HG03095 (cell line): Measurements from ENCODE around the gene LY86.

Source experiments
- ATAC-seq: cut with Tn5 transposase; IDR thresholded peaks from one replicate; pipeline ENCODE4 v1.9.1; 2021; ENCODE audit warnings: moderate library complexity; ENCODE audit not compliant: unreplicated experiment

The LY86 gene

DNA sequence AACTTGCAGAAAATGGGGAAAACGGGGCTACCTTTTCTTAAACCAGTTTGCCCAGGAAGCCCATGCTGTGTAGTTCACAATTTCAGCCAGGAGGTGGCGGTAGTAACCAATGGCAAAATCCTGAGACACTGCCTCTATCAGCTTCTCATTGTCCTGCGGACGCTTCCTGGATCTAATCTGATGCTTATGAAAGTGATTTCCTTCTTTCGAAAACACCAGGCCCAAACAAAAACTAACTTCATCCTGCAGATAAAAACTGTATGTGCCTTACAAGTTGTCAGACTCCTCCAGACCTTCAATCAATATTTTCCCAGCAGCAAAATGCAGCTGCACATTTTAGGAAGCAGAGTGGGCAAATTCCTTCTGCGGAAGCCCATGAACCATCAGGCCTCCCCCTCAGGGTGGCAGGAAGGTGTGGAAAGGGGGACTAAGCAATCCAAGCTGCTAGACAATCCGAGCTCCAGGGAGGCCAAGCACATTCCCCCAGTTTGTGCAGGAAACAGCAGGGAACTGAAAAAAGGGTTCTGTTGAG lies 88.5 kb downstream of the LY86 start:
- no peak for ATAC-seq

DNA sequence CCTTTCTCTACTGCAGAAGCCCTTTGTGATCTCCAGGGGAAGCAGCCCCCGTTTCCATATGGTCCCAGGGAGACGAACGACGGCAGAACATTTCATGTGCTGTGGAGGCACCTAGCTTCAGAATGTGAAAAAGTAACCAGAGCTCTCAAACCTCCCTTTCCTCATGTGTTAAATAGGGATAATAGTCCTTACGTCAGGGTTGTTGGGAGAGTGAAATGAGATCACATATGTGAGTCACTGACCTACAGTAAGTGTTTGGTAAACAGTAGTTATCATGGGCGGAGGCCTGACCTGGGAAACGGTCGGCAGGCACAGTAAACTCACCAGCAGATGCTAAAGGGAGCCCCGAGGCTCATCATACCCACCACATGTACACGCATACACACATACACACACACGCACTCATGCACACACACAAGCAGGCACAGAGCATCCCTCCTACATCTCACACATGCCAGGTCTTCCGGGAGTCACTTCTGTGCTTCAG lies 89.7 kb downstream of the LY86 start:
- no peak for ATAC-seq

DNA sequence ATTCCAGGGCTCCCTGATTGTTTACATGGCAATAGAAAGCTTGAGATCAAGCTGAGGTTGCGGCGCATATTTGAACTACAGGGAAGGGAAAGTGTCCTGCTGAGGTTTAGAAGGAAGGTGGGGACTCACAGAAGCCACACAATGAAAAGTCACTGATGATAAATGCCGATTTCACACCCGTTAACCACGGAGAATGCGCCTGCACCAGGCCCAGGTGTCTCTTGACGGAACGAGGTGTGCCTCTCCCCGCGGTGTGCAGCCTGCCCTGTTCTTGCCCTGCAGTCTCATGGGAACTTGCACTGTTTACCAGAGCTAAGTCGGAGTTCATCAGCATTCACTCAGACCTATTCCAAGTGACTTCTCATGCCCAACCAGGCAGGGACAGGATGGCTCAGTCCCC lies 90.3 kb downstream of the LY86 start:
- no peak for ATAC-seq

DNA sequence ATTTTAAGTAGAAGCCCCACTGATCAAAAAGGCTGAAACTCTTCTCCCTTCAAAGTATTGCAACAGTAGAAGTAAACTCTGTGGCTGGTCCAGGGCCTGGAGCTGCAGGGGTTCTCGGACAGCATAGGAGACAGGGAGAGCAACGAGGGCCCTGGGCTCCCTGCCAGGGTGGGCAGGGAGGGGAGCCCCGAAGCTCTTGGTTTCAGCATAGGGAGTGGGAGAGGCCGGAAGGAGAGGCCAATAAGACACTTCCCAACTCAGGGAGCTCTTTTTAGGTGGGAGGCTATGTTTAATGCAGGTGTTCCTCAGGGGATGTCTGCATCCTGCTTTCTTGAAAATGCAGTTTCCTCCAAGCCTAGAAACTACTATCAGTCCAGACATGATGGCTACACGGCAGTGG lies 91.1 kb downstream of the LY86 start:
- no peak for ATAC-seq

GRCh38 chr6:6680526-6680925 lies 92.0 kb downstream of the LY86 start:
- ATAC-seq: no peak

DNA sequence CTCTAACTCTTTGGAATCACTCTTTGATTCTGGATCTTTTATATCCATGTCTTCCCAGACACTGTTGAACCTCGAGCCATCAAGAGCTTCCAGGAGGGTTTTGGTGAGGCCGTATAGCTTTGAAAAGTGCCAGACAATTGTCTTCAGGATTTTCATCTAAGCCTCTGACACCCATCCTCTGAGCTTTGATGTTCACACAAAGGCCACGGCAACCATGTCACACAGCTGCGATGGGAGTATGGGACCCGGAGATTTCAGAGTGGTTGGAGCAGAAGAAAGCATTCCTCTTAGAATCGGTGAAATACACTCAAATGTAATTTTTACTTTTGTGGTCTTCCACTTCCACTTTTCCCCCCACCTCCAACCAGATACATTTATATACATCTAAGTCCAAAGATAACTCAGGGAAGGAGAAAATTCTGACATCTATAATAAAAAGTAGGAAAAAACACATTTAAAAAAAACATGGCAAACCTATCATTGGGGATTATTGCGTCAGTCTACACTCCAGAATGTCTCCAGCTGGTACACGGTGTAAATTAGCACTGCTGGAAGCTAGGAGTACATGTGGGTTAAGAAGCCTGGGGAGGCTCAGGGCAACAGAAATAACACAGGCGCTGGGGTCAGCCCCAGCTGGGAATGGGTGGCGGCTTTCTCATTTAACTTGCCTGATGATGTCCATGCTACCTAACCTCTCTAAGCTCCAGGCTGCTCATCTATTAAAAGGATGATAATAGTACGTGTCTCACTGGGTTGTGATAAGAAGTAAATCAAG lies 92.7 kb downstream of the LY86 start:
- ATAC-seq: no peak

- ATAC-seq: no peak
These were observed 93.7 kb downstream of the LY86 start for GRCh38 chr6:6682225-6682624.

DNA sequence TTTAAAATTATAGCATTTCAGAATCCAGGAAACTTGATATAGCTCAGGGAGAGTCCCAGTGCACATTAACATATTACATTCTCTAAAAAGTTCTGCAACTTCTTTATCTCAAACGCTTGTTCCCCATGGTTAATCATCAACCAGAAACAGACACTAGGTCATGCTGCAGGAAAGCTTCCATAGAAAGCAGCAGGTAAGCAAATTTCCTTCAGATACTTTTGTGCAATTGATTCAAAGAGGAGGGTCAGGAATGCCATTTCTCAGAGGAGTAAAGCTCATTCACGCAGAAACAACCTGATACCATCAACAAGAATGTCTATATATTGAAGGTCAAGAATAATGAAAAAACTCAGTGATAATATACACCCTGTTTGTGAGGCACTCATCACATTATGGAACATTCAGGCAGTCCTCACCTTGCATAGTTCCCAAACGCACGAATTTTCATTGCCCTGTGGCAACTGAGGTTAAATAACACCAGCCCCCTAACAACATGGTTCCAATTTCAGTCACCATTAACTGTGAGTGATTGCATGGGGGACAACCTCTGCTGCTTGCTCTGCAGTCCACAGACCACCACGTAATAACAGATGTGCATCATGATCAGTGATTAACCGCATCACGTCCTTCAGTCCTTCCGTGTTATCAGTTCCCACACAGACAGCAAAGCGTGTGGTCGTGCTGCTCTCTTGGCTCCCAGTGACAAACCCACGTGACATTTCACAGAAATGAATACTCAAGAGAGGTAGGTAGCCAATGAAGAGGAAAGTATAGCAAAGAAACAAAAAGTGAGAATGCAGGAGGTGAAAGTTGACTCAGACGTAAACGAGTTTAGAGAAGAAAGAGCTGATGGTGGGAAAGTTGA lies 95.7 kb downstream of the LY86 start:
- peak; percentile 74 for ATAC-seq

DNA sequence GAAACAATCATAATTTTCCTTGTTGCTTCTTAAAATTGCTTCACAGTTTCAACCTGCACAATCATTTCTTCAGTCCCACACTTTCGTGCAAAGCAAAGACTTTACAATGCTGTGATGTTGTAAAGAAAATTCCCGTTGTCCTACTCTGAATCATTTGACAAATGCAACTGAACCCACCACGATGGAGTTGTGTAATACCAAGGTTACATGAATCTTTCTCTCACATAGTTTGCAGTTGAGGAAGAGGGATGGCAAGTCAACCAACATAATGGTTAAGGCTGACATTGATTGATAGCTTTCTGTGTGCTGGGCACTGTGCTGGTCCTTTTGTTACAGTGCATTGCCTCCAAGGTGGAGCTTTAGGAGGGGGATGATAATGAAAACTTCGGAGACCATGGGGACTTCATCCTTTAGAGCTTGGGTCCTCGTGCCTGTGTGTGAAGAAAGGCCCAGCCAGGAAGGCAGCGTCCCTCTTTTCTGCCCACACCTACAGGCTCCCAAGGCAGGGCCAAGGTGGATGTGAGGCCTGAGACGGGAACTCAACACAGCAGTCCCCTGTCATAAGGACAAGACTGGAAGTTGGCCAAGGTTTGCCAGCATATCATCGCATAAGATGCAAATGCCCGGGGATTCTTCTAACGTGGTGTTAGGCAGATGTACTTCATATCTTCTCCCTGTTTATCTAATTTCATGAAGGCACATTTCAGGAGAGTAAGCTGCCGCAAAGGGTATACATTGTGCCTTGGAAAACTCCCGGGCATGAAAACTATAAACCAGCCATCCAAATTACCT lies 96.9 kb downstream of the LY86 start:
- no peak for ATAC-seq

DNA sequence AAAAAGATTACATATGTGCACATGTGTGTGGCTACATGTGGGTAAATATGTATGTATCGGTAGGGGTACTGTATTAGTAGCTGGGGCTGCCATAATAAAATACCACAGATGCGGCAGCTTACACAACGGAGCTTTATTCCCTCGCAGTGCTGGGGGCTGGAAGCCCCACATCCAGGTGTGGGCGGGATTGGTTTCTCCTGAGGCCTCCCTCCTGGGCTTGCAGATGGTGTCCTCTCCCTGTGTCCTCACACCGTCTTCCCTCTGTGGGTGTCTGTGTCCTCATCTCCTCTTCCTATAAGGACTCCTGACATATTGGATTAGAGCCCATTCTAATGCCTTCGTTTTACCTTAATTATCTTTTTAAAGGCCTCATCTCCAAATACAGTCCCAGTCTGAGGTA lies 97.7 kb downstream of the LY86 start:
- ATAC-seq: no peak

DNA sequence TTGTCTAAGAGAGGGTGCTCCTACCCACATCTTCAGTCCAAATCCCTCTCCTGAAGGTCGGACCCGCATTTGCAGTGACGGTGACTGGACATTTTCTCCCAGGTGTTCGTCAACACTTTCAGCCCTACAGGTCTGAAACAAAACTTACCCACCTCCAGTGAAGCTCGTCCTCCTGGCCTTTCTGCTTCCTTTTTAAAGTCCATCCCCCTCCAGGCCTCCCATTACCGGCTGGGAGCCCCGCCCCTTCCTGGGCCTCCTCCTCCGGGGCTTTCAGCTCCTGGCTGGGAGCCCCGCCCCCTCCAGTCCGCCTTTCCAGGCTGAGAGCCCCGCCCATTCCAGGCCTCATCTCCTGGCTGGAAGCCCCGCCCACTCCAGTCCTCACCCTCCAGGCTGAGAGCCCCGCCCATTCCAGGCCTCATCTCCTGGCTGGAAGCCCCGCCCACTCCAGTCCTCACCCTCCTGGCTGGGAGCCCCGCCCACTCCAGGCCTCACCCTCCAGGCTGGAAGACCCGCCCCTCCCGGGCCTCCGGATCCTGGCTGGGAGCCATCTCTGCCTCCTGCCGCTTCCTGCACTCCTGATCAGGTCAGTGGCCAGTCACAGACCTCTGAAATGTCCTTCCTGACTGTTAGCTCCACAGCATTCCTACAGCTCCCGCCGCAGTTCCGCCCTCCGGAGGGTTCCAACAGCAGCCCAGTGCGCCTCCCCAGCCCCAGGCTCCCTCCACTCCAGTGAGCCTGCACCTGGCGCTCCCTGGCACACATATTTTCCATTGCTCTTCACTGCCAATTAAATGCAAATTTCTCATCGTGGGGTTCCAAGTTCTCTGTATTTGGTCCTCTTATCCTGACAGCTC lies 98.5 kb downstream of the LY86 start:
- no peak for ATAC-seq

GRCh38 chr6:6688283-6688682 lies 99.8 kb downstream of the LY86 start:
- no peak for ATAC-seq

GRCh38 chr6:6688951-6689350 lies 100.4 kb downstream of the LY86 start:
- no peak for ATAC-seq

DNA sequence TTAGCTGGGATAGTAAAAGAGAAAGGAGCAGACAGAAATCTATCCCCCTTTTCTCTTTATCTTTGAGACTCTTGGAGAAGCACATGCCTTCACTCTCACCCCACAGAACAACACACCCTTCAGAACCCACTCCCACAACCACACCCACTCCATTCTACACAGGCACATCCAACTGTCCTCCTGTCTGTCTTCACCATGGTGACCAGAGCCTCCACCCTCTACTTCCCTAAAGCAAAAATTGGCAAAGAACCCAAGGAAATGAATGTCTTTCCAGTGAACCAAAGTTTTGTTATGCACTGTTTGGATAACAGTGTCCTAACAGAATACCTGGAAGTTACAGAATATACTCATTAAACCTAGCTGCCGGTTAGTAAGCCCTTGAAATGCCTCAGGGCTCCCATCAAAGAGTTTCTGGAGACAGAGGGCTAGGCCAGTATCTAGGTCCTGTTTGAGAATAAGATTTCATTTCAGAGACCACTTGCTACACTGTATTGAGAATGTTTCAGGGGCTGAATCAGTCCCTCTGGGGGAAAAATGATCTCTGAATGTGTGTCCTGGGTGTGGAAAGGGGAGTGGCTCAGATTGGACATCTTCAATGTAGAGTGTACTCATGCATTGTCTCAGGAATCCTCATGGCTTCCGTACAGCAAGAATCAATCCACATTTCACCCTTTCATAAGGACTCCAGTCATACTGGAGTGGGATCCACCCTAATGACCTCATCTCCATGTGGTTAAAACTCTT lies 101.1 kb downstream of the LY86 start:
- no peak for ATAC-seq

GRCh38 chr6:6690144-6690483 lies 101.6 kb downstream of the LY86 start:
- no peak for ATAC-seq

DNA sequence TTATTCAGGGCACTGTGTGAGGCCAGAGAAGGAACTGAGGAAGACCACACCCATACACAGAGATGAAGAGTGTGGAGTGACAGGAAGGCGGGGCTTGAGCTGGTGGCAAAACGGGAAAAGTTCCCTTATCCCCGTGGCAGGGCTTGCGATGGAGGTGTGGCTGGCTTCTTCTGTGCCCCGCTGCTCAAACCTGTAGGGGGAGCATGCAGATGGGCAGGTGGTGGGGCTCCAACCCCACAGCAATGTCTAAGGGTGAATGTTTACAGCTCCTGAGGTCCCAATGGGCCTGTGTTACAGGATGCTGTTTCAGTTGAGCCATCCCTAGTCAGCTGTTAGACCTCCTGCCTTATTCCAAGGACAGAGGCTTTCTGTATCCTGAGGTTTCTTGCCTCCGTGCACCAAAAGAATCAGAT lies 105.9 kb downstream of the LY86 start:
- ATAC-seq: no peak

DNA sequence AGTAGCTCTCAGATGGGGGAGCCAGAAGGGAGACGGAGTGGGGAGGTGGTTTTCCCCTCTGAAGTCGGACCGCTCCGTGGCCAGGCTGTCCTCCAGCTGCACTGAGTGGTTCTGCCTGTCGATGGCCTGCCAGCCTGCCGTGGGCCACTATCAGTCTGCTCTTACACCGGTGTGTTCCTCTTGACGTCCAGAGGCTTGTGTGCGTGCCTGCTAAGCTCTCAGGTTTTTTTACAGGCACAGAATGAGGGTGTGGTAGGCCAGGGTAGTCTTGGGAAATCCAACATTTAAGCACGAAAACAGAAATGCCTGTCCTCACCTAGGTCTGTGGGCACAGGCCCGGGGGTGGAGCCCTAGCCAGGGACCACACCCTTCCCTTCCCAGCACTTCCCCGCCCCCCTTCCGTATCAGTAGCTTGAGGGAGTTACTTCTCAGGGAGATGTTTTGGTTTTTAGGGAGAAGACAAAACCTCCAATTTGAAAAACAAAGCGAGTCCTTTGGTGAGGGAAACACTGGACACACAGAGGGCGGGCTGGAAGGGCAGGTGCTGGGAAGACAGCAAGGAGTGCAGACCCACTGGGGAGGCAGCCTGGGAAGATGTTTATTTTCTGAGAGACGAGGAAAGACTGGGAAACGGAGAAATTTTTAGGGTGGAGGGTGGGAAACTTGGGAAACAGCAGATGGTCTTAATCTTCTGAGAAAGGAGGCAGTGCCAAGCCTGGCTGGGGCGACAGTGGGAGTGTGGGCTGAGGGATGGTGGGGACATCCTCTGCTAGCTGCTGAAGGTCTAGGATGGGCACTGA lies 106.5 kb downstream of the LY86 start:
- no peak for ATAC-seq

DNA sequence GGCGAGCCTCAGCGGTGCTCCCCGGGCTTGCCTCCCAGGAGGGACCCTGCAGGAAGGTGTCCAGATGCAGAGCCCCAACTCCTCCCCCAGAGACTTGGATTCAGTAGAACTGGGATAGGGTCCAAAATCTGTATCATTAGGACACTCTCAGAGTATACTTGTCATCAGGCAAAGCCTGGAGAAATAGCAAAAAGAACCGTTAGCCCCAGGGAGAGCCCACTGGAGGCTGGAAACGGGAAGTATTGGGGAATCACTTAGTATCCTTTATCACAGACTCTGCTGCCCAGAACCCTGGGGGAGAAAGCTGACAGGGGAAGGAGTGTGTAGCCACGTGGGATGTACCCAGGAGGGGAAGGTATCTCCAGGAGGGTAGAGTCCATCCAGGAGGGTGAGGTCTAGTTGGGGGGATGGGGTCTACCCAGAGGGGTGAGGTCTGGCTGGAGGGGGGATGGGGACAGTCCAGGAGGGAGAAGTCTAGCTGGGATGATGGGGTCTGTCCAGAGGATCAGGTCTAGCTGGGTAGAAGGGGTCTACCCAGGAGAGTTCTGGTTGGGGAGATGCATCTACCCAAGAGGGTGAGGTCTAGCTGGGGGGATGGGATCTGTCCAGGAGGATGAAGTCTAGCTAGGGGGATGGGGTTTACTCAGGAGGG lies 107.2 kb downstream of the LY86 start:
- no peak for ATAC-seq
